Aortic smooth muscle cell (primary cell): ENCODE results near the gene PPP2R5C. TPM values are rescaled to one million over a fixed set of nuclear protein-coding genes. Genes with fewer than 3 reads are reported as not detected.

ENCODE experiments used
- total RNA-seq: library from RNA; depleted of rRNA; stranded (reverse); fragments of >200 nt; gene quantifications from 2 replicates; pipeline ENCODE4 v1.2.3, GENCODE V29; 2014

PPP2R5C gene
- 89.3 and 101 TPM in 2 replicates for total RNA-seq

GRCh38 chr14:101761032-101761880 is at the start of gene PPP2R5C:
TSS of gene PPP2R5C (plus strand) at chr14:101761709. CDS start at chr14:101761894, 185 bp downstream.

GRCh38 chr14:101964297-101965180 is 203.0 kb downstream of the PPP2R5C start, which contains the start of gene DYNC1H1:
TSS of gene DYNC1H1 (plus strand) at chr14:101964573. CDS start at chr14:101964692, 119 bp downstream.

Other genes with a start within 250 kb of the PPP2R5C start
- not detected in 2 replicates for gene DIO3, start 200.2 kb upstream of the PPP2R5C start, total RNA-seq
- gene DYNC1H1, start 202.9 kb downstream of the PPP2R5C start, total RNA-seq, result 489 and 566 TPM in 2 replicates